ENCODE measurements around the gene XYLT1.
A peak's percentile ranks its signal among the peaks of the same experiment; 100 is the strongest.
"Not testable (repeated sequence)": the region's sequence is repeated elsewhere in the genome, so short reads cannot be mapped to it uniquely, and the experiment has no call there.

XYLT1 gene

GRCh38 chr16:17351441-17352035, 119.2 kb downstream of the XYLT1 start:
- no peak for DNase-seq

- no peak for DNase-seq
These were observed 120.6 kb downstream of the XYLT1 start for GRCh38 chr16:17350207-17350606.

- no peak for DNase-seq
These were observed 121.9 kb downstream of the XYLT1 start for GRCh38 chr16:17348826-17349225.

- no peak for DNase-seq
These were observed 122.5 kb downstream of the XYLT1 start for GRCh38 chr16:17348042-17348783.

- DNase-seq: no peak
These were observed 123.1 kb downstream of the XYLT1 start for GRCh38 chr16:17347624-17348023.

- peak; percentile 78 for DNase-seq
These were observed 123.9 kb downstream of the XYLT1 start for GRCh38 chr16:17346621-17347569.

- DNase-seq: no peak
These were observed 125.7 kb downstream of the XYLT1 start for GRCh38 chr16:17345043-17345442.

GRCh38 chr16:17343728-17344127, 127.0 kb downstream of the XYLT1 start:
- DNase-seq: no peak

GRCh38 chr16:17343028-17343427, 127.7 kb downstream of the XYLT1 start:
- DNase-seq: peak; percentile 85

- DNase-seq: no peak
These were observed 128.7 kb downstream of the XYLT1 start for GRCh38 chr16:17342031-17342430.

GRCh38 chr16:17340804-17341203, 130.0 kb downstream of the XYLT1 start:
- no peak for DNase-seq

- no peak for DNase-seq
These were observed 130.8 kb downstream of the XYLT1 start for GRCh38 chr16:17339764-17340541.

- no peak for DNase-seq
These were observed 132.5 kb downstream of the XYLT1 start for GRCh38 chr16:17338244-17338643.

- no peak for DNase-seq
These were observed 134.2 kb downstream of the XYLT1 start for GRCh38 chr16:17336530-17336900.

- DNase-seq: no peak
These were observed 134.8 kb downstream of the XYLT1 start for GRCh38 chr16:17335826-17336529.

- DNase-seq: not testable (repeated sequence)
These were observed 135.4 kb downstream of the XYLT1 start for GRCh38 chr16:17335406-17335805.

- peak; percentile 65 for DNase-seq
These were observed 136.7 kb downstream of the XYLT1 start for GRCh38 chr16:17334096-17334495.

- DNase-seq: no peak
These were observed 137.5 kb downstream of the XYLT1 start for GRCh38 chr16:17333229-17333628.

GRCh38 chr16:17331991-17332390, 138.8 kb downstream of the XYLT1 start:
- DNase-seq: no peak

GRCh38 chr16:17331071-17331607, 139.6 kb downstream of the XYLT1 start:
- peak; percentile 77 for DNase-seq

GRCh38 chr16:17330044-17330443, 140.7 kb downstream of the XYLT1 start:
- DNase-seq: no peak

GRCh38 chr16:17329391-17329790, 141.4 kb downstream of the XYLT1 start:
- DNase-seq: no peak

Data from femur (tissue), 1 donor.